A673 (cell line): ENCODE measurements around the gene FBLN5. TPM values are rescaled to one million over a fixed set of nuclear protein-coding genes. Genes with fewer than 3 reads are reported as not detected.

Experiments
- BruUV-seq: library from RNA; stranded (reverse); fragments of 400-500 nt; replicated peaks from 2 replicates; lab custom pipeline; 2021; lab: Mats Ljungman, UMichigan
- CTCF ChIA-PET: fragments of 300-600 bp; sonication (Branson Sonifier 250); formaldehyde crosslinking; loops from one replicate; lab custom pipeline; 2022; ENCODE audit warnings: antibody characterized with exemption; lab: Charles Lee
- POLR2A ChIA-PET: fragments of 300-600 bp; sonication (Branson Sonifier 250); formaldehyde crosslinking; loops from one replicate; lab custom pipeline; 2022; ENCODE audit warnings: antibody characterized with exemption; ENCODE audit not compliant: low non-redundant PET; lab: Charles Lee
- DNase-seq: peaks from one replicate; pipeline ENCODE4 v3.0.0-alpha.2; 2015; ENCODE audit warnings: low spot score
- H3K27ac ChIP-seq: fragments of 200-600 bp; sonication (generic); 2 replicates; pipeline ENCODE4 v1.5.1; 2016; ENCODE audit warnings: mixed run types, low read depth, mild to moderate bottlenecking, mixed read lengths, antibody characterized with exemption, low read length; ENCODE audit not compliant: poor library complexity, severe bottlenecking
- H3K27me3 ChIP-seq: fragments of 200-600 bp; sonication (generic); replicated peaks from 2 replicates; pipeline ENCODE4 v1.6.1; 2017; ENCODE audit warnings: mixed run types, low read depth, mild to moderate bottlenecking, mixed read lengths, antibody characterized with exemption, low read length; ENCODE audit not compliant: insufficient read depth, poor library complexity
- H3K36me3 ChIP-seq: fragments of 200-600 bp; sonication (generic); 2 replicates; pipeline ENCODE4 v1.6.1; 2016; ENCODE audit warnings: mixed run types, mild to moderate bottlenecking, mixed read lengths, antibody characterized with exemption, low read length; ENCODE audit not compliant: insufficient read depth, poor library complexity, severe bottlenecking
- H3K4me1 ChIP-seq: fragments of 200-600 bp; sonication (generic); 2 replicates; pipeline ENCODE4 v1.6.1; 2017; ENCODE audit warnings: mixed run types, mild to moderate bottlenecking, mixed read lengths, antibody characterized with exemption, low read length; ENCODE audit not compliant: insufficient read depth, poor library complexity, severe bottlenecking
- H3K4me3 ChIP-seq: fragments of 200-600 bp; sonication (generic); 2 replicates; pipeline ENCODE4 v1.5.1; 2016; ENCODE audit warnings: low read depth, mixed run types, mild to moderate bottlenecking, mixed read lengths, low read length; ENCODE audit not compliant: poor library complexity, severe bottlenecking
- H3K9me3 ChIP-seq: fragments of 200-600 bp; sonication (generic); 2 replicates; pipeline ENCODE4 v1.6.1; 2016; ENCODE audit warnings: mixed run types, low read depth, mild to moderate bottlenecking, mixed read lengths, antibody characterized with exemption, low read length; ENCODE audit not compliant: poor library complexity, severe bottlenecking
- EZH2 ChIP-seq: fragments of 200-600 bp; sonication (generic); IDR thresholded peaks from 2 replicates; pipeline ENCODE4 v1.6.1; 2017; ENCODE audit warnings: borderline replicate concordance, low read depth, mild to moderate bottlenecking, mixed read lengths, antibody characterized with exemption, low read length; ENCODE audit not compliant: poor library complexity, severe bottlenecking
- intact Hi-C: fragments of 100-400 bp; cut with micrococcal nuclease; formaldehyde crosslinking; loops from one replicate; pipeline ENCODE4 v1.10.0; 2022; ENCODE audit not compliant: unreplicated experiment
- total RNA-seq: library from RNA; stranded (reverse); gene quantifications from 2 replicates; pipeline ENCODE4 v1.2.3, GENCODE V29; 2021
- TF ChIP-seq, protein P1 (sequence below): fragments of 300-800, 200-600 bp; sonication (generic); conservative IDR thresholded peaks from 2 replicates; pipeline ENCODE4 v1.5.1; 2017; ENCODE audit warnings: low read depth, mild to moderate bottlenecking, antibody characterized with exemption, low read length, moderate library complexity, mixed read lengths

Gene FBLN5
- total RNA-seq, 1 experiment from 2014 or later = 10.7 TPM

DNA sequence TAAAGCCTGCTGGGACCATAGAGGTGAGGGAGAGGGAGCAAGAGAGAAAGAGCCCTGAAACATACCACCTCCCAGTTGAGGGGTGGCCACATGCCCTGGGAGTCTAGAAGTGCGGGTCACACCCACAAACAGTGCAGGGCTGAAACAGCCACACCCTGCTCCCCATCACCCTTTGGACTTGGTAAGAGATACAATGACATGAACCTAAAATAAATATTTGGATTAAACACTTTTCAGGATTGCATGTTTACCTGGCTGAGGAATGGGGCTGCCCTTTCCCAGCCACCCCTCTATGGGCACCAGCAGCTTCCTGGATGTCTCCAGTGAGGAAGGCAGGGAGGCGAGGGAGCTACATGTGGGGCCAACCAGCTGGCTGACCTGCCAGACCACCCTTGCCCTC, 41.1 kb downstream of the FBLN5 start:
- no peak overlapping the region for H3K27ac ChIP-seq
- CTCF ChIA-PET = no interaction called here
- BruUV-seq = no TSS peak
- no peak for TF ChIP-seq EZH2
- TF ChIP-seq, protein P1, sequence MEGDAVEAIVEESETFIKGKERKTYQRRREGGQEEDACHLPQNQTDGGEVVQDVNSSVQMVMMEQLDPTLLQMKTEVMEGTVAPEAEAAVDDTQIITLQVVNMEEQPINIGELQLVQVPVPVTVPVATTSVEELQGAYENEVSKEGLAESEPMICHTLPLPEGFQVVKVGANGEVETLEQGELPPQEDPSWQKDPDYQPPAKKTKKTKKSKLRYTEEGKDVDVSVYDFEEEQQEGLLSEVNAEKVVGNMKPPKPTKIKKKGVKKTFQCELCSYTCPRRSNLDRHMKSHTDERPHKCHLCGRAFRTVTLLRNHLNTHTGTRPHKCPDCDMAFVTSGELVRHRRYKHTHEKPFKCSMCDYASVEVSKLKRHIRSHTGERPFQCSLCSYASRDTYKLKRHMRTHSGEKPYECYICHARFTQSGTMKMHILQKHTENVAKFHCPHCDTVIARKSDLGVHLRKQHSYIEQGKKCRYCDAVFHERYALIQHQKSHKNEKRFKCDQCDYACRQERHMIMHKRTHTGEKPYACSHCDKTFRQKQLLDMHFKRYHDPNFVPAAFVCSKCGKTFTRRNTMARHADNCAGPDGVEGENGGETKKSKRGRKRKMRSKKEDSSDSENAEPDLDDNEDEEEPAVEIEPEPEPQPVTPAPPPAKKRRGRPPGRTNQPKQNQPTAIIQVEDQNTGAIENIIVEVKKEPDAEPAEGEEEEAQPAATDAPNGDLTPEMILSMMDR = no peak
- H3K9me3 ChIP-seq = no peaks in the 10 kb centered on the region
- no peaks in the 10 kb centered on the region for H3K27me3 ChIP-seq
- no peak for DNase-seq
- H3K36me3 ChIP-seq = no peaks in the 10 kb centered on the region
- POLR2A ChIA-PET = no interaction called here
- H3K4me1 ChIP-seq = no peaks in the 10 kb centered on the region
- no peak overlapping the region for H3K4me3 ChIP-seq
- intact Hi-C loops = no loop called here

DNA sequence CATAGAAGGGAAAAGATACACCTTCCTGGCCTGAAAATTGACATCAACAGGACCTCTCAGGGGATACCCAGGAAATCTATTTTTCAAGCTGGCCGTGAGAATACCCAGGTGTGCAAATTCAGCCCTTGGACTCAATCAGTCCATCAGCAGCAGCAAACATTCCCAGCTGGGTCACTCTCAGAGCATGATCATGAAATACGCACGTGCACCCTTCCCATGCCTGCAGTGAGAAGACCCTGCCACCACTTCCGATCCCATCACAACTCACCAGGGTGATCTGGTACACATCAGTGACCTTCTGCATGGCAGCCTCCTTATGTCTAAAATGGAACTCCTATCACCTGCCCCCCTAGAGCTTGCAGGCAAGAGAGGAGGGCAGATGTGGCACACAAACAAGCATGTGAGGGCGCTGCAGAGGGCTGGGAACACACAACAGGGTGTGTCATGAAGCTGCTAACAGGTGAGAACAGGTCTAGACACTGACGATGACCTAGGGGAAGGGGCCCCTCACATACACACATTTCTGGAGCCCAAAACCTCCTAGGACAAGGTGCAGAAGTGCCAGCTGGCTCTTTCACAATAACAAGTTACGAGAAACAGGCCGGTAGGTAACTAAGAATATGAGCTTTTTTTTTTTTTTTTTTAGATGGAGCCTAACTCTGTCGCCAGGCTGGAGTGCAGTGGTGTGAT, 42.4 kb downstream of the FBLN5 start:
- TF ChIP-seq, protein P1 = no peak
- TF ChIP-seq EZH2 = no peak
- no peak for DNase-seq
- ChIA-PET POLR2A (no interaction called here), CTCF (no interaction called here)
- Histone ChIP-seq H3K9me3 (no peaks in the 10 kb centered on the region), H3K4me3 (no peak overlapping the region), H3K27ac (no peak overlapping the region), H3K36me3 (no peaks in the 10 kb centered on the region), H3K27me3 (no peaks in the 10 kb centered on the region), H3K4me1 (no peaks in the 10 kb centered on the region)
- intact Hi-C loops = no loop called here
- no TSS peak for BruUV-seq

DNA sequence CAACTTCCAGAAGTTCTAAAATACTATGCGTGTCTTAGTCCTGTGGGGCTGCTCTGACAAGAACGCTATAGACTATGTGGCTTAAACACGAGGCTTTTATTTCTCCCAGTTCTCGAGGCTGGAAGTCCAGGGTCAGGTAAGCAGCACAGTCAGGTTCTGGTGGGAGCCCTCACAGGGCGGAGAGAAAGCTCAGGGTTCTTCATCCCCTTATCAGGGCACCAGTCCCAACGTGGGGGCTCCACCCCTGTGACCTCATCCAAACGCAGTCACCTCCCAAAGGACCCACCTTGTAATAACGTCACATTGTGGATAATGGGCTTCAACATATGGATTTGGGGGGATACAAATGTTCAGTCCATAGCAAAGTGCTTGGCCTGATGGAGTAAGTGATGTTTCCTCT, 43.0 kb downstream of the FBLN5 start:
- Histone ChIP-seq H3K36me3 (no peaks in the 10 kb centered on the region), H3K4me3 (no peak overlapping the region), H3K9me3 (no peaks in the 10 kb centered on the region), H3K27ac (no peak overlapping the region), H3K4me1 (no peaks in the 10 kb centered on the region), H3K27me3 (no peaks in the 10 kb centered on the region)
- no TSS peak for BruUV-seq
- ChIA-PET POLR2A (no interaction called here), CTCF (no interaction called here)
- no peak for DNase-seq
- intact Hi-C loops = no loop called here
- no peak for TF ChIP-seq EZH2
- TF ChIP-seq, protein P1 = no peak
